Nucleus accumbens (tissue), 56 donors: ENCODE results near the gene PLEKHJ1.

Experiments used
- DNase-seq, 56 donors: peaks; one replicate each; lab custom pipeline; 2025; lab: John Stamatoyannopoulos, UW

PLEKHJ1 gene

GRCh38 chr19:2226840-2227360 lies 9.2 kb downstream of the PLEKHJ1 start:
- DNase-seq = no peak

GRCh38 chr19:2226051-2226839 lies 9.9 kb downstream of the PLEKHJ1 start:
- no peak for DNase-seq

- DNase-seq = no peak
Observed at GRCh38 chr19:2225415-2226050, 10.6 kb downstream of the PLEKHJ1 start.

- DNase-seq = no peak
Observed at GRCh38 chr19:2224754-2225349, 11.3 kb downstream of the PLEKHJ1 start.

GRCh38 chr19:2223959-2224358 lies 12.2 kb downstream of the PLEKHJ1 start:
- DNase-seq = no peak

GRCh38 chr19:2223391-2223790 lies 12.7 kb downstream of the PLEKHJ1 start:
- DNase-seq = no peak

- no peak for DNase-seq
Observed at GRCh38 chr19:2221918-2222317, 14.2 kb downstream of the PLEKHJ1 start.

- no peak for DNase-seq
Observed at GRCh38 chr19:2221250-2221831, 14.8 kb downstream of the PLEKHJ1 start.

GRCh38 chr19:2219726-2220125 lies 16.4 kb downstream of the PLEKHJ1 start:
- DNase-seq = no peak

GRCh38 chr19:2217591-2217990 lies 18.5 kb downstream of the PLEKHJ1 start:
- DNase-seq = no peak

- DNase-seq = no peak
Observed at GRCh38 chr19:2216361-2217225, 19.5 kb downstream of the PLEKHJ1 start.

GRCh38 chr19:2215281-2215751 lies 20.8 kb downstream of the PLEKHJ1 start:
- DNase-seq = peak in 15 of 56 donors; percentile 7 to 70 (median 29)

- DNase-seq = peak in 2 of 56 donors; percentile 17 to 26
Observed at GRCh38 chr19:2214251-2214650, 21.9 kb downstream of the PLEKHJ1 start.

GRCh38 chr19:2213799-2214198 lies 22.3 kb downstream of the PLEKHJ1 start:
- DNase-seq = peak in 15 of 56 donors; percentile 5 to 50 (median 17)

- DNase-seq = no peak
Observed at GRCh38 chr19:2212861-2213711, 23.0 kb downstream of the PLEKHJ1 start.

GRCh38 chr19:2210987-2211740 lies 25.0 kb downstream of the PLEKHJ1 start:
- no peak for DNase-seq

- no peak for DNase-seq
Observed at GRCh38 chr19:2210206-2210605, 25.9 kb downstream of the PLEKHJ1 start.

- DNase-seq = no peak
Observed at GRCh38 chr19:2209408-2209807, 26.7 kb downstream of the PLEKHJ1 start.
